ENCODE data around the gene CRYL1. TPM values are rescaled to one million over a fixed set of nuclear protein-coding genes. Genes with fewer than 3 reads are reported as not detected.

Gene CRYL1
- total and polyA plus RNA-seq, 4 donors: 21.9 to 72.1 (median 35.4) TPM

- Histone ChIP-seq H3K4me1 (ENCODE audit: control insufficient read depth in 1 of 2, insufficient read depth in 2 of 2, low read length in 2 of 2) (no peaks in the 10 kb centered on the region), H3K4me3 (ENCODE audit: low read length in 2 of 2) (no peak overlapping the region), H3K9me3 (ENCODE audit: control insufficient read depth, low read length) (no peaks in the 10 kb centered on the region), H3K27me3 (ENCODE audit: control insufficient read depth in 1 of 2, insufficient read depth in 2 of 2, low read length in 1 of 2) (peaks cover 0 to 2% of the 10 kb centered on the region in 2 donors), H3K27ac (ENCODE audit: low read depth in 1 of 2, low read length in 2 of 2) (no peak overlapping the region), H3K36me3 (ENCODE audit: control insufficient read depth in 1 of 2, insufficient read depth in 2 of 2, low read length in 1 of 2) (no peaks in the 10 kb centered on the region)
- intact Hi-C loops (cut with DNase I): loop anchor here (5.0 to 10.0 kb wide), 2 partner anchors 212 to 335 kb away; partner anchors contain the start of gene IL17D (in 1 of the 2)
- no peak for ATAC-seq (ENCODE audit: low FRiP score)
- 61 to 73% methylated on average over 3 of the region's 3 CpGs for WGBS, 2 donors
- no peak for DNase-seq
Observed at GRCh38 chr13:20492641-20493040, 33.0 kb downstream of the CRYL1 start.

DNA sequence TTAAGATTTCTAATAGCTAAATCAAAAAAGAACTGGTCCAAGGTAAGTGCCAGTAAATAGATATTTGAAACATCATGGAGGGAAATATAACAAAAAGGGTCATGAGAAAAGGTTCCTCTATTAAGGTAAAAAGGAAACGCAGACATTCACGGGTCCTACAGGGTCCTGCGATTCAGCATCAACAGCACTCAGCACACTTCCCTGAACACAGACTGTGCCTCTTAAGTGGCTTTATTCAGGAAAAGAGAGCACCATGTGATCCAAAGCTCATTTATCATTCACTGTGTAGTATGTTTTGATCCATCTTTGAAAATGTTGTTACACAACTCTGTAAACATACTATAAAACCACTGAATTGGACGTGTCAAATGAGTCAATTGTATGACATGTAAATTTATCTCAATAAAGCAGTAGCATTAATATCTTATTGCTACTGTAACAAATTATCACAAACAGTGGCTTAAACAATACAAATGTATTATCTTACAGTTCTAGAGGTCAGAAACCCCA lies 33.7 kb downstream of the CRYL1 start:
- DNase-seq: no peak
- Histone ChIP-seq H3K27me3 (ENCODE audit: control insufficient read depth in 1 of 2, insufficient read depth in 2 of 2, low read length in 1 of 2) (peaks cover 0 to 2% of the 10 kb centered on the region in 2 donors), H3K27ac (ENCODE audit: low read depth in 1 of 2, low read length in 2 of 2) (no peak overlapping the region), H3K9me3 (ENCODE audit: control insufficient read depth, low read length) (no peaks in the 10 kb centered on the region), H3K4me3 (ENCODE audit: low read length in 2 of 2) (no peak overlapping the region), H3K36me3 (ENCODE audit: control insufficient read depth in 1 of 2, insufficient read depth in 2 of 2, low read length in 1 of 2) (no peaks in the 10 kb centered on the region), H3K4me1 (ENCODE audit: control insufficient read depth in 1 of 2, insufficient read depth in 2 of 2, low read length in 2 of 2) (no peaks in the 10 kb centered on the region)
- 75 to 79% methylated on average over 4 of the region's 4 CpGs for WGBS, 2 donors
- ATAC-seq (ENCODE audit: low FRiP score): no peak
- intact Hi-C loops (cut with DNase I): loop anchor here (5.0 to 10.0 kb wide), 2 partner anchors 213 to 335 kb away; partner anchors contain the start of gene IL17D (in 1 of the 2)

DNA sequence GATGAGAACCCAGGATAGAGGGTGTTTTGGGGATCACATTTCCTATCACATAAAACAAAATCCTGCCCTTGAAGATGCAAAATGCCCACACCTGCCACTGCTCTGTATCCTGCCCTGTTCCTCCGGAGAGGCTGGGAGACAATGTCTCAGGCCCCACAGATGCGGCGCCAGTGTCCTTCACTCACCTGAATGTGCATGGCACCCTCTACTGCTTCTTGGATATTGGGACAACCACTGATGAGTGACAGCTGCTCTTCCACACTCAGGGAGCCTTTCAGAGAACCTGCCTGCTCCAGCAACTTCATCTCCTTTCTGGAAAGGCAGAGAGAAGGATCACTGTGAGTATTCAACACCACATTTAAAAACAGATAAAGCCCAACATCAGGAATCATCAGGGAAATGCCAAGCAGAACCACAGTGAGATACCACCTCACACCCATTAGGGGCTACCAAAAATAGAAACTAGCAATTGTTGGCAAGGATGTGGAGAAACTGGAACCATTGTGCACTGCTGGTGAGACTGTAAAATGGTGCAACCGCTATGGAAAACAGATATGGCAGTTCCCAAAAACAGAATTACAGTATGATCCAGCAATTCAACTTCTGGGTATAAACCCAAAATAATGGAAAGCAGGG lies 36.4 kb downstream of the CRYL1 start:
- intact Hi-C loops (cut with DNase I): no loop called here
- DNase-seq (no peak), ATAC-seq (ENCODE audit: low FRiP score) (no peak)
- H3K9me3 ChIP-seq (ENCODE audit: control insufficient read depth, low read length): no peaks in the 10 kb centered on the region
- no peaks in the 10 kb centered on the region for H3K36me3 ChIP-seq (ENCODE audit: control insufficient read depth in 1 of 2, insufficient read depth in 2 of 2, low read length in 1 of 2)
- H3K4me1 ChIP-seq (ENCODE audit: control insufficient read depth in 1 of 2, insufficient read depth in 2 of 2, low read length in 2 of 2): no peaks in the 10 kb centered on the region
- 63 to 96% methylated on average over 4 of the region's 4 CpGs for WGBS, 2 donors
- peaks cover 0 to 2% of the 10 kb centered on the region in 2 donors for H3K27me3 ChIP-seq (ENCODE audit: control insufficient read depth in 1 of 2, insufficient read depth in 2 of 2, low read length in 1 of 2)
- H3K27ac ChIP-seq (ENCODE audit: low read depth in 1 of 2, low read length in 2 of 2): no peak overlapping the region
- no peak overlapping the region for H3K4me3 ChIP-seq (ENCODE audit: low read length in 2 of 2)

- intact Hi-C loops (cut with DNase I): no loop called here
- DNase-seq (no peak), ATAC-seq (ENCODE audit: low FRiP score) (no peak)
- Histone ChIP-seq H3K4me1 (ENCODE audit: control insufficient read depth in 1 of 2, insufficient read depth in 2 of 2, low read length in 2 of 2) (no peaks in the 10 kb centered on the region), H3K27ac (ENCODE audit: low read depth in 1 of 2, low read length in 2 of 2) (no peak overlapping the region), H3K4me3 (ENCODE audit: low read length in 2 of 2) (no peak overlapping the region), H3K9me3 (ENCODE audit: control insufficient read depth, low read length) (no peaks in the 10 kb centered on the region), H3K36me3 (ENCODE audit: control insufficient read depth in 1 of 2, insufficient read depth in 2 of 2, low read length in 1 of 2) (no peaks in the 10 kb centered on the region), H3K27me3 (ENCODE audit: control insufficient read depth in 1 of 2, insufficient read depth in 2 of 2, low read length in 1 of 2) (peaks cover 0 to 2% of the 10 kb centered on the region in 2 donors)
- 88 to 90% methylated on average over 3 of the region's 3 CpGs for WGBS, 2 donors
Observed at GRCh38 chr13:20487927-20488326, 37.7 kb downstream of the CRYL1 start.

DNA sequence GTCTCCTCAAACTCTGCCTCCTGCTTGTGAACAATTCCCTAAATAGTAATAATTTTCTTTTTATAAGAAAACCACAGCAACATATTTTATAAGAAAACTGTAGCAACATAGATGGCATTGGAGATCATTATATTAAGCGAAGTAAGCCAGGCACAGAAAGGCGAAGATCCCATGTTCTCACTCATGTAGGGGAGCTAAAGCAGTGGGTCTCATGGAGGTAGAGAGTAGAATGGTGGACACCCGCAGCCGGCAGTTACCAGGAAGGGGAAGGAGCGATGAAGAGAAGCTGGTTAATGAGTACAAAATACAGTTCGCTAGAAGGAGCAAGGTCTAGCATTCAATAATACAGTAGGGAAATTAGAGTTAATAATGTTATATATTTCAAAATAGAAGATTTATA lies 42.9 kb downstream of the CRYL1 start:
- ATAC-seq (ENCODE audit: low FRiP score) (no peak), DNase-seq (no peak)
- H3K4me1 ChIP-seq (ENCODE audit: control insufficient read depth in 1 of 2, insufficient read depth in 2 of 2, low read length in 2 of 2): no peaks in the 10 kb centered on the region
- no peaks in the 10 kb centered on the region for H3K36me3 ChIP-seq (ENCODE audit: control insufficient read depth in 1 of 2, insufficient read depth in 2 of 2, low read length in 1 of 2)
- intact Hi-C loops (cut with DNase I): no loop called here
- 85 to 89% methylated on average over 6 of the region's 6 CpGs for WGBS, 2 donors
- no peaks in the 10 kb centered on the region for H3K27me3 ChIP-seq (ENCODE audit: control insufficient read depth in 1 of 2, insufficient read depth in 2 of 2, low read length in 1 of 2)
- H3K4me3 ChIP-seq (ENCODE audit: low read length in 2 of 2): no peak overlapping the region
- H3K9me3 ChIP-seq (ENCODE audit: control insufficient read depth, low read length): no peaks in the 10 kb centered on the region
- no peak overlapping the region for H3K27ac ChIP-seq (ENCODE audit: low read depth in 1 of 2, low read length in 2 of 2)

GRCh38 chr13:20482275-20482761 lies 43.3 kb downstream of the CRYL1 start:
- 54 to 56% methylated on average over 11 of the region's 11 CpGs for WGBS, 2 donors
- no peaks in the 10 kb centered on the region for H3K9me3 ChIP-seq (ENCODE audit: control insufficient read depth, low read length)
- no peaks in the 10 kb centered on the region for H3K36me3 ChIP-seq (ENCODE audit: control insufficient read depth in 1 of 2, insufficient read depth in 2 of 2, low read length in 1 of 2)
- H3K4me3 ChIP-seq (ENCODE audit: low read length in 2 of 2): no peak overlapping the region
- ATAC-seq (ENCODE audit: low FRiP score) (peak; percentile 67), DNase-seq (no peak)
- H3K4me1 ChIP-seq (ENCODE audit: control insufficient read depth in 1 of 2, insufficient read depth in 2 of 2, low read length in 2 of 2): no peaks in the 10 kb centered on the region
- H3K27ac ChIP-seq (ENCODE audit: low read depth in 1 of 2, low read length in 2 of 2): no peak overlapping the region
- no peaks in the 10 kb centered on the region for H3K27me3 ChIP-seq (ENCODE audit: control insufficient read depth in 1 of 2, insufficient read depth in 2 of 2, low read length in 1 of 2)
- intact Hi-C loops (cut with DNase I): no loop called here

- ATAC-seq (ENCODE audit: low FRiP score) (no peak), DNase-seq (no peak)
- Histone ChIP-seq H3K27ac (ENCODE audit: low read depth in 1 of 2, low read length in 2 of 2) (no peak overlapping the region), H3K27me3 (ENCODE audit: control insufficient read depth in 1 of 2, insufficient read depth in 2 of 2, low read length in 1 of 2) (no peaks in the 10 kb centered on the region), H3K36me3 (ENCODE audit: control insufficient read depth in 1 of 2, insufficient read depth in 2 of 2, low read length in 1 of 2) (no peaks in the 10 kb centered on the region), H3K4me1 (ENCODE audit: control insufficient read depth in 1 of 2, insufficient read depth in 2 of 2, low read length in 2 of 2) (no peaks in the 10 kb centered on the region), H3K4me3 (ENCODE audit: low read length in 2 of 2) (no peak overlapping the region), H3K9me3 (ENCODE audit: control insufficient read depth, low read length) (no peaks in the 10 kb centered on the region)
- intact Hi-C loops (cut with DNase I): no loop called here
- 97 to 98% methylated on average over 3 of the region's 3 CpGs for WGBS, 2 donors
Observed at GRCh38 chr13:20477394-20477793, 48.3 kb downstream of the CRYL1 start.

- WGBS, 2 donors: 80% methylated on average over 18 of the region's 18 CpGs
- intact Hi-C loops (cut with DNase I): no loop called here
- Histone ChIP-seq H3K9me3 (ENCODE audit: control insufficient read depth, low read length) (no peaks in the 10 kb centered on the region), H3K27me3 (ENCODE audit: control insufficient read depth in 1 of 2, insufficient read depth in 2 of 2, low read length in 1 of 2) (no peaks in the 10 kb centered on the region), H3K4me1 (ENCODE audit: control insufficient read depth in 1 of 2, insufficient read depth in 2 of 2, low read length in 2 of 2) (no peaks in the 10 kb centered on the region), H3K27ac (ENCODE audit: low read depth in 1 of 2, low read length in 2 of 2) (no peak overlapping the region), H3K36me3 (ENCODE audit: control insufficient read depth in 1 of 2, insufficient read depth in 2 of 2, low read length in 1 of 2) (no peaks in the 10 kb centered on the region), H3K4me3 (ENCODE audit: low read length in 2 of 2) (no peak overlapping the region)
- no peak for ATAC-seq (ENCODE audit: low FRiP score)
- DNase-seq: no peak
Observed at GRCh38 chr13:20475927-20476691, 49.5 kb downstream of the CRYL1 start.
